H9 (cell line): ENCODE data around the gene C15orf62. TPM values are rescaled to one million over a fixed set of nuclear protein-coding genes. Genes with fewer than 3 reads are reported as not detected.

ENCODE experiments used
- DNase-seq: peaks from one replicate; pipeline ENCODE4 v3.0.0-alpha.2; 2017
- H2AFZ ChIP-seq: one replicate; pipeline ENCODE4 v1.6.1; 2013; ENCODE audit warnings: mild to moderate bottlenecking, low read length, control low read depth, moderate library complexity
- H2AK5ac ChIP-seq: 2 replicates; pipeline ENCODE4 v1.6.1; 2013; ENCODE audit warnings: low read length, control low read depth, mixed read lengths; ENCODE audit not compliant: insufficient read length
- H2BK120ac ChIP-seq: one replicate; pipeline ENCODE4 v1.6.1; 2013; ENCODE audit warnings: low read depth, mild to moderate bottlenecking, low read length, control low read depth, inconsistent platforms; ENCODE audit not compliant: poor library complexity, severe bottlenecking
- H2BK12ac ChIP-seq: 2 replicates; pipeline ENCODE4 v1.6.1; 2013; ENCODE audit warnings: low read length, control low read depth, mixed read lengths, low read depth; ENCODE audit not compliant: insufficient read length
- H2BK15ac ChIP-seq: 2 replicates; pipeline ENCODE4 v1.6.1; 2013; ENCODE audit warnings: low read depth, low read length, control low read depth
- H2BK20ac ChIP-seq: one replicate; pipeline ENCODE4 v1.6.1; 2013; ENCODE audit warnings: low read depth, mild to moderate bottlenecking, low read length, control low read depth, inconsistent platforms; ENCODE audit not compliant: poor library complexity, severe bottlenecking
- H2BK5ac ChIP-seq: 2 replicates; pipeline ENCODE4 v1.6.1; 2013; ENCODE audit warnings: low read length, control low read depth, mixed read lengths; ENCODE audit not compliant: insufficient read length
- H3K14ac ChIP-seq: 2 replicates; pipeline ENCODE4 v1.6.1; 2013; ENCODE audit warnings: low read length, control low read depth; ENCODE audit not compliant: insufficient read depth
- H3K18ac ChIP-seq: 2 replicates; pipeline ENCODE4 v1.6.1; 2013; ENCODE audit warnings: low read depth, mild to moderate bottlenecking, mixed read lengths, low read length, control low read depth; ENCODE audit not compliant: insufficient read length
- H3K23ac ChIP-seq: 2 replicates; pipeline ENCODE4 v1.6.1; 2013; ENCODE audit warnings: low read length, control low read depth, mixed read lengths, low read depth; ENCODE audit not compliant: insufficient read length
- H3K23me2 ChIP-seq: 2 replicates; pipeline ENCODE4 v1.6.1; 2013; ENCODE audit warnings: low read depth, mild to moderate bottlenecking, mixed read lengths, low read length, control low read depth; ENCODE audit not compliant: insufficient read length, poor library complexity, severe bottlenecking
- H3K27ac ChIP-seq: 2 replicates; pipeline ENCODE4 v1.5.1; 2013; ENCODE audit warnings: low read length, control low read depth, mixed read lengths, low read depth; ENCODE audit not compliant: insufficient read length
- H3K27me3 ChIP-seq: 2 replicates; pipeline ENCODE4 v1.6.1; 2013; ENCODE audit warnings: low read length, control low read depth, inconsistent platforms; ENCODE audit not compliant: insufficient read depth
- H3K4ac ChIP-seq: 2 replicates; pipeline ENCODE4 v1.6.1; 2013; ENCODE audit warnings: low read depth, mild to moderate bottlenecking, control low read depth, inconsistent platforms, low read length, moderate library complexity
- H3K4me1 ChIP-seq: 2 replicates; pipeline ENCODE4 v1.6.1; 2013; ENCODE audit warnings: low read length, control low read depth, inconsistent platforms; ENCODE audit not compliant: insufficient read depth
- H3K4me2 ChIP-seq: 2 replicates; pipeline ENCODE4 v1.6.1; 2013; ENCODE audit warnings: low read length, control low read depth, mixed read lengths; ENCODE audit not compliant: insufficient read length, insufficient read depth
- H3K56ac ChIP-seq: 2 replicates; pipeline ENCODE4 v1.6.1; 2013; ENCODE audit warnings: low read depth, mild to moderate bottlenecking, mixed read lengths, low read length, control low read depth; ENCODE audit not compliant: insufficient read length
- H3K79me1 ChIP-seq: 2 replicates; pipeline ENCODE4 v1.6.1; 2013; ENCODE audit warnings: low read depth, mild to moderate bottlenecking, moderate library complexity, low read length, control low read depth, inconsistent platforms; ENCODE audit not compliant: insufficient read depth, poor library complexity, severe bottlenecking
- H3K79me2 ChIP-seq: 2 replicates; pipeline ENCODE4 v1.6.1; 2013; ENCODE audit warnings: low read length, control low read depth, inconsistent platforms; ENCODE audit not compliant: insufficient read depth
- H3K9ac ChIP-seq: 2 replicates; pipeline ENCODE4 v1.6.1; 2013; ENCODE audit warnings: low read length, control low read depth, mixed read lengths; ENCODE audit not compliant: insufficient read length; ENCODE audit errors: extremely low read depth
- H3K9me3 ChIP-seq: one replicate; pipeline ENCODE4 v1.6.1; 2013; ENCODE audit warnings: low read depth, low read length, inconsistent platforms; ENCODE audit not compliant: control insufficient read depth
- H3T11ph ChIP-seq: one replicate; pipeline ENCODE4 v1.6.1; 2013; ENCODE audit warnings: mild to moderate bottlenecking, low read length, control low read depth, inconsistent platforms
- H4K20me1 ChIP-seq: one replicate; pipeline ENCODE4 v1.6.1; 2013; ENCODE audit not compliant: control insufficient read depth, insufficient read length, insufficient read depth
- H4K5ac ChIP-seq: 2 replicates; pipeline ENCODE4 v1.6.1; 2013; ENCODE audit warnings: low read depth, mild to moderate bottlenecking, mixed read lengths, low read length, control low read depth; ENCODE audit not compliant: insufficient read length
- H4K8ac ChIP-seq: replicated peaks from 2 replicates; pipeline ENCODE4 v1.6.1; 2013; ENCODE audit warnings: low read length, control low read depth, mixed read lengths, low read depth; ENCODE audit not compliant: insufficient read length
- H4K91ac ChIP-seq: 2 replicates; pipeline ENCODE4 v1.6.1; 2013; ENCODE audit warnings: low read depth, mild to moderate bottlenecking, moderate library complexity, mixed read lengths, low read length, control low read depth; ENCODE audit not compliant: insufficient read length
- H3K27ac Mint-ChIP-seq, 3 experiments: 2 replicates in 2 of 3; 3 replicates in 1 of 3; pipeline ENCODE4 v1.8.0; 2020 to 2021; ENCODE audit warnings: mixed read lengths in 3 of 3, mild to moderate bottlenecking in 1 of 3, moderate library complexity in 1 of 3
- H3K27me3 Mint-ChIP-seq: 2 replicates; pipeline ENCODE4 v1.8.0; 2021; ENCODE audit warnings: low read depth, mild to moderate bottlenecking, moderate library complexity, mixed read lengths
- H3K36me3 Mint-ChIP-seq, 3 experiments: 2 replicates in 2 of 3; 3 replicates in 1 of 3; pipeline ENCODE4 v1.8.0; 2020 to 2021; ENCODE audit warnings: low read depth in 3 of 3, mixed read lengths in 3 of 3; ENCODE audit not compliant: insufficient read depth in 1 of 3
- H3K4me1 Mint-ChIP-seq, 2 experiments: 2 replicates each; pipeline ENCODE4 v1.8.0; 2020; ENCODE audit warnings: mixed read lengths in 2 of 2
- H3K4me3 Mint-ChIP-seq, 2 experiments: 2 replicates in 1 of 2; 3 replicates in 1 of 2; pipeline ENCODE4 v1.8.0; 2020 to 2021; ENCODE audit warnings: mild to moderate bottlenecking in 2 of 2, mixed read lengths in 2 of 2, moderate library complexity in 1 of 2
- H3K9me3 Mint-ChIP-seq, 2 experiments: 2 replicates in 1 of 2; 3 replicates in 1 of 2; pipeline ENCODE4 v1.8.0; 2020; ENCODE audit warnings: mild to moderate bottlenecking in 2 of 2, mixed read lengths in 2 of 2, moderate library complexity in 1 of 2
- CTCF ChIP-seq: fragments of 200-600 bp; sonication (generic); conservative IDR thresholded peaks from 3 replicates; pipeline ENCODE4 v1.8.0; 2021; ENCODE audit warnings: antibody characterized with exemption, mild to moderate bottlenecking
- WGBS: extraction: QIAGEN DNeasy Blood & Tissue Kit; methylation state at CpG from one replicate; pipeline ENCODE4 v1.1.7; 2013; ENCODE audit warnings: missing lambda C conversion rate, low lambda C conversion rate, mixed read lengths; ENCODE audit not compliant: insufficient read length; ENCODE audit errors: extremely low coverage; 5-methylcytosine and 5-hydroxymethylcytosine counted together
- total RNA-seq: library from RNA; stranded (reverse); gene quantifications from 2 replicates; pipeline ENCODE4 v1.2.1, GENCODE V29; 2021

Gene C15orf62
- total RNA-seq, 1 experiment from 2014 or later = 0.70 TPM

DNA sequence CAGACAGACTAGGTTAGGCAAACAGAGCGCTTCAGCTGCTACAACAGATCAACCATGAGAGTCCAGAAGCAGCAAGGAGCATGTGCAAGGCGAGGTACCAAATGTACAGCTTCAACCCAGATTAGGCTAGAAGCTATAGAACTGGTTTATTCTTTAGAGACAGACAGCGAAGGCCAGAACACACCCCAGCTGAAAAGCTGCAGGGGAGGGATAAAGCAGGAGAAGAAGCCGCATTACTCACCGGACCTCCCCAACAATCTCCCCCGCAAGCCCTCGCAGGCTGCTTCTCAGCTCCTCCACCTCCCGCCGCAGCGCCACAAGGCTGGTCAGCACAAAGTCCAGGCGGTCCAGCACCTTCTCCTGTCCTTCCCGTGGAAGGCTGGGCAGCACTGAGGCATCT is 18.0 kb upstream of the C15orf62 start:
- Mint-ChIP-seq H3K4me1 (peaks cover 10 to 20% of the 10 kb centered on the region in 2 experiments), H3K27ac (no peak overlapping the region), H3K36me3 (peaks cover 4 to 20% (median 14%) of the 10 kb centered on the region in 3 experiments; a peak in 5 of 7 replicates), H3K9me3 (no peaks in the 10 kb centered on the region), H3K4me3 (no peak overlapping the region), H3K27me3 (no peaks in the 10 kb centered on the region)
- Histone ChIP-seq H2BK20ac (no peak overlapping the region), H2BK12ac (no peak overlapping the region), H2BK120ac (no peak overlapping the region), H4K5ac (no peak overlapping the region), H3K9ac (no peak overlapping the region), H3K79me1 (no peaks in the 10 kb centered on the region), H2BK5ac (no peak overlapping the region), H4K91ac (no peak overlapping the region), H3K27me3 (no peaks in the 10 kb centered on the region), H3K4me2 (no peak overlapping the region), H3K9me3 (no peaks in the 10 kb centered on the region), H3K79me2 (no peaks in the 10 kb centered on the region), H3K27ac (no peak overlapping the region), H4K20me1 (no peaks in the 10 kb centered on the region), H3K18ac (no peak overlapping the region), H3K56ac (no peak overlapping the region), H2AK5ac (no peak overlapping the region), H3K4ac (no peak overlapping the region), H4K8ac (no peak overlapping the region), H3T11ph (no peak overlapping the region), H3K14ac (no peak overlapping the region), H3K23ac (no peak overlapping the region), H2BK15ac (no peak overlapping the region), H3K23me2 (peaks cover 3% of the 10 kb centered on the region), H2AFZ (no peak overlapping the region), H3K4me1 (no peaks in the 10 kb centered on the region)
- DNase-seq = no peak
- TF ChIP-seq CTCF = no peak
- no CpG with 5 or more reads among the region's 12 CpGs for WGBS
